ENCODE results near the gene SLC66A1. TPM values are rescaled to one million over a fixed set of nuclear protein-coding genes. Genes with fewer than 3 reads are reported as not detected.
"Not testable (repeated sequence)": the region's sequence is repeated elsewhere in the genome, so short reads cannot be mapped to it uniquely, and the experiment has no call there.

Gene SLC66A1
- total RNA-seq, 1 donor from 2014 or later: 22.6 TPM

DNA sequence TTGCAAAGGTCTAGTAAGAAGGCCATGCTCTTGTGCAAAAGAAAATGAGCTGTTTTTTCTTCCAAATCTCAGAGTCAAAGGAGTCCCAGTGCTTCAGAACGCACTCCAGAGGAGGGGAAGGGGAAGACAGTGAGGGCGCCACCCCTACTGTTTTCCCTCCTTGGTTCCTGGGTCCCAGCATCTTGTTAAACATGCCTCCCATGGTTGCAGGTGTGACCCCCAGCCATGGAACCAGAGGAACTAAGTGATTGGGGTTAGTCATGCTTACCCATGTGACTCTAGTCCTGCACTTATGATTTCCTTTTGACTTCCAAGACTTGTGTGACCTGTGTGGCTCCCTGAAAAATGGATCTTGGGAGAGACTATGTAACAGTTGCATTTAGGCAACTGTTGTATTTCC lies 17.5 kb upstream of the SLC66A1 start:
- TF ChIP-seq, protein P1, sequence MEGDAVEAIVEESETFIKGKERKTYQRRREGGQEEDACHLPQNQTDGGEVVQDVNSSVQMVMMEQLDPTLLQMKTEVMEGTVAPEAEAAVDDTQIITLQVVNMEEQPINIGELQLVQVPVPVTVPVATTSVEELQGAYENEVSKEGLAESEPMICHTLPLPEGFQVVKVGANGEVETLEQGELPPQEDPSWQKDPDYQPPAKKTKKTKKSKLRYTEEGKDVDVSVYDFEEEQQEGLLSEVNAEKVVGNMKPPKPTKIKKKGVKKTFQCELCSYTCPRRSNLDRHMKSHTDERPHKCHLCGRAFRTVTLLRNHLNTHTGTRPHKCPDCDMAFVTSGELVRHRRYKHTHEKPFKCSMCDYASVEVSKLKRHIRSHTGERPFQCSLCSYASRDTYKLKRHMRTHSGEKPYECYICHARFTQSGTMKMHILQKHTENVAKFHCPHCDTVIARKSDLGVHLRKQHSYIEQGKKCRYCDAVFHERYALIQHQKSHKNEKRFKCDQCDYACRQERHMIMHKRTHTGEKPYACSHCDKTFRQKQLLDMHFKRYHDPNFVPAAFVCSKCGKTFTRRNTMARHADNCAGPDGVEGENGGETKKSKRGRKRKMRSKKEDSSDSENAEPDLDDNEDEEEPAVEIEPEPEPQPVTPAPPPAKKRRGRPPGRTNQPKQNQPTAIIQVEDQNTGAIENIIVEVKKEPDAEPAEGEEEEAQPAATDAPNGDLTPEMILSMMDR (IDR thresholded peaks at IDR 0.05; ENCODE audit: unreplicated experiment): no peak
- Mint-ChIP-seq H3K27me3 (ENCODE audit: unreplicated experiment) (peaks cover 4% of the 10 kb centered on the region), H3K9me3 (ENCODE audit: unreplicated experiment) (peaks cover 13% of the 10 kb centered on the region), H3K4me1 (ENCODE audit: unreplicated experiment) (no peaks in the 10 kb centered on the region), H3K36me3 (ENCODE audit: low read depth, unreplicated experiment) (peaks cover 17% of the 10 kb centered on the region), H3K27ac (ENCODE audit: unreplicated experiment) (no peak overlapping the region), H3K4me3 (ENCODE audit: unreplicated experiment) (no peak overlapping the region)
- no peak for DNase-seq (ENCODE audit: low spot score)

DNA sequence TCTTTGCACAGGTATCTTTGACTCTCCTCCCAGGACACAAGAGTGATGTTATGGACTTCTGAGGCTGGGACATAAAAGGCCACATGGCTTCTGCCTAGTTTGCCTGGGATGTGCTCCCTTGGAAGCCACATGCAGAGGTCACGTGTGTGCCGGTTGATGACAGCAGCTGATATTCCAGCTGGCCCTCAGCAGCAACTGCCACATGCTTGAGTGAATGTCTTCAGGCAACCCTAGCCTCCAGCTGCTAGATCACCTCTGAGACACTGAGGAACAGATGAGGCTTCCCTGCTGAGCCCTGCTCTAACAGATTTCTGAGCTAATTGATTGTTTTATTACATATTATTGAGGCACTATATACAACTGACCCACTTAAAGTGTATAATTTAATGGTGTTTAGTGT lies 11.9 kb upstream of the SLC66A1 start:
- H3K27ac Mint-ChIP-seq (ENCODE audit: unreplicated experiment): no peak overlapping the region
- H3K4me1 Mint-ChIP-seq (ENCODE audit: unreplicated experiment): no peaks in the 10 kb centered on the region
- TF ChIP-seq, protein P1 (IDR thresholded peaks at IDR 0.05; ENCODE audit: unreplicated experiment): no peak
- H3K4me3 Mint-ChIP-seq (ENCODE audit: unreplicated experiment): no peak overlapping the region
- peaks cover 3% of the 10 kb centered on the region for H3K9me3 Mint-ChIP-seq (ENCODE audit: unreplicated experiment)
- no peak for DNase-seq (ENCODE audit: low spot score)
- H3K36me3 Mint-ChIP-seq (ENCODE audit: low read depth, unreplicated experiment): peaks cover 24% of the 10 kb centered on the region
- H3K27me3 Mint-ChIP-seq (ENCODE audit: unreplicated experiment): peaks cover 2% of the 10 kb centered on the region

DNA sequence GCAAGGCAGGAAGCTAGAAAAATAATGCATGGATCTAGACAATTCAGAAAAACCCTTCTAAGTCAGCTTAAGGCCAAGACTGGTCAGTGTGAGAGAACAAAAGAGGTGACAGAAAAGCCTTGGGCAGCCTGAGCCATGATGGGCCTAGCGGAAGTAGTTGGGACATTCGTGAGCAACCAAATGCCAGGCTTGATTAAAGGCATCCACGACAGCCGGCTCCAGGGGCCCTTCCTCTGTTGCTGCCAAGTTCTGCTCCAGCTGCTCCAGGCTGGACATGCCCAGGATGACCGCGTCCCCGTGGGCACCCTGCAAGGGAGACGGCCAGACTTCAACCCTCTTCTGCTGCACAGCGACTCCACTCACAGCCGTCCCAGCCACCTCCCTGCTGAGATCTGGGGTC lies 8.0 kb upstream of the SLC66A1 start:
- not testable (repeated sequence) for H3K9me3 Mint-ChIP-seq (ENCODE audit: unreplicated experiment); H3K27ac Mint-ChIP-seq (ENCODE audit: unreplicated experiment); H3K27me3 Mint-ChIP-seq (ENCODE audit: unreplicated experiment); H3K4me1 Mint-ChIP-seq (ENCODE audit: unreplicated experiment); DNase-seq (ENCODE audit: low spot score)
- Mint-ChIP-seq H3K36me3 (ENCODE audit: low read depth, unreplicated experiment) (peaks cover 44% of the 10 kb centered on the region), H3K4me3 (ENCODE audit: unreplicated experiment) (peak overlapping the region; percentile 26)

DNA sequence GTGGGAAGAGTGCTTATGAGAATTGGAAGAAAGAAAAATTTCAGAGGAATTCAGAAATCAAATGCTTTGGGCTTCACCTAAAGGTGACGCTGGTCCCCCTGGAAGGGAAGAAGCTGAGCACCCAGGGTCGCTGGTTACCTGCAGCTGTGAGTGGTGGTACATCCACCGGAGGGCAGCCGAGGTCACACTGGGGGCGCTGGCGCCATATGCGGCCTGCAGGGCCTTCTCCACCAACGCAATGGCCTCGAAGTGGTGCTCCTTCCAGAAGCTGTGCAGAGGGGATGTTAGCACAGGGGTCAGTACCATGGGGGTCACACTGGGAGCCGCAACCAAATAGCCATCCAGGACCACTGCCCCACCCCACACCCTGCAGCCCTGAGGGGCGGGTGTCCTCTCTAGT lies 6.2 kb upstream of the SLC66A1 start:
- peaks cover 44% of the 10 kb centered on the region for H3K36me3 Mint-ChIP-seq (ENCODE audit: low read depth, unreplicated experiment)
- H3K4me1 Mint-ChIP-seq (ENCODE audit: unreplicated experiment): peaks cover under 1% of the 10 kb centered on the region
- H3K27ac Mint-ChIP-seq (ENCODE audit: unreplicated experiment): no peak overlapping the region
- H3K4me3 Mint-ChIP-seq (ENCODE audit: unreplicated experiment): no peak overlapping the region
- DNase-seq (ENCODE audit: low spot score): no peak
- peaks cover 8% of the 10 kb centered on the region for H3K27me3 Mint-ChIP-seq (ENCODE audit: unreplicated experiment)
- TF ChIP-seq, protein P1 (IDR thresholded peaks at IDR 0.05; ENCODE audit: unreplicated experiment): no peak
- no peaks in the 10 kb centered on the region for H3K9me3 Mint-ChIP-seq (ENCODE audit: unreplicated experiment)

DNA sequence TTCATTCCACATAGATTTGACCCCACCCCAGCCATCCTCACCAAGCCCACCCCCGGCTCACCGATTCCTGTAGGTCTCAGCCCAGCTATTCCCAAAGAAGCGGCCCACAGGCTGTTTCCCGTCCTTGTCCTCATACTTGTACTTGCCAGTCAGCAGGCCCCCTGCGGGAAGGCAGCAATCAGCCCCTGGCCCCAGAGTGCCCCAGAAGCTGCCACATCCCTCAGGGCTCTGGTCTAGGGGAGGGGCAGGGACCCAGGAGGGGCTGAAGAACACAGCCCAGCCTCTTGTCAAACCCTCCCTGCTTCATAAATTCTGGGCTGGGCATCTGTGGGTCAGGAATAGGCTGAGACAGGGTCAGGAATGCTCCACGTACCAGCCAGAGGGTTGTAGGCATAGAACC lies 5.2 kb upstream of the SLC66A1 start:
- no peaks in the 10 kb centered on the region for H3K9me3 Mint-ChIP-seq (ENCODE audit: unreplicated experiment)
- peaks cover 12% of the 10 kb centered on the region for H3K27me3 Mint-ChIP-seq (ENCODE audit: unreplicated experiment)
- TF ChIP-seq, protein P1 (IDR thresholded peaks at IDR 0.05; ENCODE audit: unreplicated experiment): no peak
- H3K36me3 Mint-ChIP-seq (ENCODE audit: low read depth, unreplicated experiment): peaks cover 44% of the 10 kb centered on the region
- H3K4me1 Mint-ChIP-seq (ENCODE audit: unreplicated experiment): peaks cover 6% of the 10 kb centered on the region
- no peak overlapping the region for H3K27ac Mint-ChIP-seq (ENCODE audit: unreplicated experiment)
- no peak overlapping the region for H3K4me3 Mint-ChIP-seq (ENCODE audit: unreplicated experiment)
- DNase-seq (ENCODE audit: low spot score): no peak
